GM19395 (cell line): ENCODE results near the gene OR52B6.
"Not testable (repeated sequence)": the region's sequence is repeated elsewhere in the genome, so short reads cannot be mapped to it uniquely, and the experiment has no call there.

ENCODE experiments used
- ATAC-seq: cut with Tn5 transposase; IDR thresholded peaks from one replicate; pipeline ENCODE4 v1.9.1; 2021; ENCODE audit warnings: mild to moderate bottlenecking, moderate library complexity; ENCODE audit not compliant: unreplicated experiment

The OR52B6 gene, protein sequence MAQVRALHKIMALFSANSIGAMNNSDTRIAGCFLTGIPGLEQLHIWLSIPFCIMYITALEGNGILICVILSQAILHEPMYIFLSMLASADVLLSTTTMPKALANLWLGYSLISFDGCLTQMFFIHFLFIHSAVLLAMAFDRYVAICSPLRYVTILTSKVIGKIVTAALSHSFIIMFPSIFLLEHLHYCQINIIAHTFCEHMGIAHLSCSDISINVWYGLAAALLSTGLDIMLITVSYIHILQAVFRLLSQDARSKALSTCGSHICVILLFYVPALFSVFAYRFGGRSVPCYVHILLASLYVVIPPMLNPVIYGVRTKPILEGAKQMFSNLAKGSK

DNA sequence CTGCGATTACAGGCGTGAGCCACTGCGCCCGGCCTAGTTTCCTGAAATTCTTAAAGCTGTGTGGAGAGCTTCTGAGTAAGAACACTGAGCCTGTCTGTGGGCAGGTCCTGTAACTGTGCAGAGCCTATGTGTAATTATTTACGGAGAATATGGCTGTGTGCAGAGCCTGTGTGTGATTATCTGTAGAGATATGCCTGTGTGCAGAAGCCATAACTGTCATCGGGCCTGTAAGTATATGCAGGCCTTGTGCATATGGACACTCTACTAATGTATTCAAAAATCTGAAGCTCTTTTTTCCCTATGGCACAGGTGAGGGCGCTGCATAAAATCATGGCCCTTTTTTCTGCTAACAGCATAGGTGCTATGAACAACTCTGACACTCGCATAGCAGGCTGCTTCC, at the start of gene OR52B6:
Gene OR52B6 (plus strand): TSS at position 301 of the 400 bp plus-strand sequence. CDS start 0 bp downstream, at position 301.
- ATAC-seq = no peak

DNA sequence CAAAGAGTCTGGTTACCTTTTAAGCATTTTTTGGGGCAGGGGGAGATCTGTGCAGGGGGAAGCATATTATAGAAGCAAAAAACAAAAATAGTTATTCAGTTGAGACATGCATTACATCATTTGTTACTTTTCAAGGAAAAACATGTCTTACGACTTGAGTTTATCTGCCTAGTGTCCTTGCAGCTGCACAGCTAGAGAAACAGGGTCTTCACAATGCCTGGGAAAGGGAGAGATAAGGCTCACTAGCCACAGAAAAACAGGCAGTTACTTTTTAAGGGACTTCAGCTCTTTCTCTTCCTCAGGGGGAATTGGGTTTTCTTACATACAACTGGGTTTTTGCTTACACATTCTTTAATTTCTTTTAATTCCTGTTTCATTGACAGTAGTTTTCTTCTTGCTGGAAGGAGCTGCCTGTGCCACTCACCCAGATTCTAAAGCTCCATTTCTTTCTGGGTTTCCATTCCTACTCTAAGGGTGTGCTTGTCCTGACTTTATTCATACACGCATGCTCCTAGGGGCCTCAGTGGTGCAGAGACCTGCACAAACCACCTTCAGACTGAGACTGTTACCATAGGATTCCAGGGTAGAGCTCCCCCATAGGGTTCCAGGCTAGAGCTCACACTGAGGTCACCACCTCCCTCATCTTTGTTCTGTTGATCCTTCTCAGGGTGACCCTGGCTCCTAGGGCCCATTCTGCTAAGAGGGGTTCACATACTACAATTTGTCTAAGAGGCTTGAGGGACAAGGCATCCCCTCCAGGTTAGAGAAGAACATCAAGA, 49.4 kb upstream of the OR52B6 start:
- no peak for ATAC-seq

DNA sequence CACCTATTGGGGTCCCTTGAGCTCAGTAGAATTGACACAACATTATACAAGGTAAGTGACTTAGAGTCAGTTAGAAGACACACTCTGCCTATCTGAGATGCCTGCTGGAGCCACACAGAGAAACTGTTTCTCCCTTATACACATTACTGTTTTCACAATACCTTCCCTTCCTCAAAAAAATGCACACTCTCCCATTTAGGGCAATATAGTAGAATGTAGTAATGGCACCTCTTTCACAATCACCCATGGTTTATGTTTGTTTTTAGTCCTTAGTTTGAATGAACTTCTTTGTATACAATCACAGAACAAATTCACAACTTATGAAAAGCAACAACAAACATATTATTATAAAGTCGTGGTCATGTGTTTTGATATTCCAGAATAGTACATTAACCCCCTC, 46.6 kb upstream of the OR52B6 start:
- ATAC-seq = no peak

DNA sequence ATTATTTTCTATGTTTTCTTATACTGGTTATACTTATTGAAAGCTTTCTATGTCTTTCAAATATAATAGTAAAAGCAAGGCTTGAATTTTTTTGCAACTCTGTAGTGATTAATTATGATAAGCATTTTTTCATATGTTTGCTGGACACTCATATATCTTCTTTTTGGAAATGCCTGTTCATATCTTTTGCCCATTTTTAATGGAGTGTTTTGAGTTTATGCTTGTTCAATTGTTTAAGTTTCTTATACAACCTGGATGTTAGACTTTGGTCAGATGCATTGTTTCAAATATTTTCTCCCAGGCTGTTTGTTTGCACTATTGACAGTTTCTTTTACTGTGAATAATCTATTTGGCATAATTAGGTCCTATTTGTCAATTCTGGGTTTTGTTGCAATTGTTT, 44.2 kb upstream of the OR52B6 start:
- no peak for ATAC-seq

DNA sequence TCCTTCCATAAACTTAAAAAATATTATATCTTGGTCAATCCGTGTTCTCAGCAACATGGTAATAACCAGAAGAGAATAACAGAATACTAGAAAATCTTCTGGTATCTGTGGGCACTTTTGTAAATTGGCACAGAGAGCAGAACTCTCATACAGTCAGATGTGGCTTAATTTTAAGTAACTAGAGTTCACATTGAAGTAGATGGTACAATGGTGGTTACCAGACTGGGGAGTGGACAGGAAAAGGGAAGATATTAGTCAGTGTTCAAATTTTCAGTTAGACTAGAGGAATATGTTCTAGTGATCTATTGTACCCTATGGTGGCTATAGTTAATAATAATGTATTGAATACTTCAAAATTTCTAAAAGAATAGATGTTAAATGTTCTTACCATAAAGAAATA, 39.2 kb upstream of the OR52B6 start:
- peak; percentile 63 for ATAC-seq

DNA sequence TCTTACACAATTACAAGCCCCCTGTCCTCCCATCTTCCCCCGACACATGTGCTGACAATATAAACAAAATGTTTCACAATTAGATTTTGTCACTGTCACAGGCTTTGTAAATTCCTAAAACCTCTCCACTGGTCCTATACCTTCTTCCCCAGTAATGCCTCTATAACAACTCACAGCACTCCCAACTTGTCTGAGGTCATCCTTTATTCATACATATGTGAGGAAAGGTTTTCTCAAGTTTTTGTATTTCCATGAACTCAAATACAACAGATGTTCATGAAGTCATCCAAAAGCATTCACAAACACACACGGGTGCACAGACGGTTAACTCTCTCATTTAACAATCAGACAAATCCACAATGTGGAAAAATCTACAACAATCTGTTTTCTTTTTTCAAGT, 34.2 kb upstream of the OR52B6 start:
- ATAC-seq = no peak

DNA sequence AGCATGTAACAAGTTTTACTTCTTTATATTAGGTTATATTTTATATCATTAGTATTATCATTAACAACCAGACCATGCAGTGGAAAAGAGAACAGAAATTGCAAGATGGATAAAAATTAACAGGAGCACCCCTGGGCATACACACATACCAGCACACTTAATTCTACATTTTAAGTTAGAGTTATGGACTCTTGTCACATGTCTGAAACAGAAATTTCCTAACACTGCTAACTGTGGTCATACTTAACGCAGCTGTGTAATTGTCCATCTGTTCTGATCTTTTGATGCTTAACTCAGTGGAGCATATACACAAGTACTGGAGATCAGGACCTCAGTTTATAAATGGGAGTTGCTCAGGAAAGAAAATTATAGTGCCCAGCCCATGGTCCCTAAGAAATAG, 32.7 kb upstream of the OR52B6 start:
- peak; percentile 77 for ATAC-seq

DNA sequence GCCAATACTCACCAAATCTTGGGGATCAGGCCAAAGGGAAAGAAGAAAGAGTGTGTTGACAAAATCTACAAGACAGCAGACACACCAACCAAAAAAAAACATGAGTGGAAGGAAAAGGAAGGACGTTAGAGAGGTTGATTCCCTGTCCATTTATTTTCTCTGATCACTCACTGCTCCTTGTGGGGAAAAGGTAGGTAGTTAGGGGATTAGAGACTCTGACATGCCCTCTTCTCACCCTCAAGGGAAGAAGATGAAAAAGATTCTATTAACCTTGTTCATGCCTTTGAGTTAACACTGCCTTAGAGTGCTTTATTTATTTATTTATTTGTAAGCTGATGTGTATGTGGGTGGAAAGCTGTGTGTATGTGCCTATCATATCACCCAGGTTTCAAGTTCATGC, 32.2 kb upstream of the OR52B6 start, which contains the start of gene OR52H1:
Gene OR52H1 (minus strand): TSS at position 101 of the 400 bp plus-strand sequence. CDS start 3,035 bp downstream, outside the sequence.
- peak; percentile 5 for ATAC-seq

DNA sequence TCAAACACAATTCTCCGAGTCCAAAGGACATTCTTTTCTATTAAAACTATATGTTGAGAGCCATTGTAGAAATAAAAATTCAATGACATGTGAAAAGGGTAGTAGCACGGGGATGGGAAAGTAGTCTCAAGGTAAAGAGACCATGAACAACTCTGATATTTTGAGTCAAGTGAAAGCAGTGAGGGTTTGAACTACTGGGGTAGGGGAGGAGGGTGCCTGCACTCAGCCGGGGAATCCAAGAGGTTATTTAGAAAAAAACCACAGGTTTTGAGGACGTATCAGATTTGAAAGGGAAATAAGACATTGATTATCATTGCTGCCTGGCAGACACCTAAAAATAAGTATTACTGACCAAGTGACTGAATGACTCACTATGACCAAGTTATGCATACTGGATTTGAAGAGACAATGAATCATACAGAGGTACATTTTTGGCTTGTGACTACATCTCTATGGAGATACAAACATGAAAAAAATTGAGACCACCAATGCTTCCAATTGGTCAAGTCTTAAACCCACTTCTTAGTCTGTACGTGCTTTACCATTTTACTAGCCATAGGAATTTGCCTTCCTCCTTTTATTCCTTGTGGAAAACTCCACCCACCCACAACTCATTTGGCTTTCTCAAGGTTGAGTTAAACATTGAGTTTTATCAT, 30.1 kb upstream of the OR52B6 start:
- ATAC-seq = peak; percentile 56

DNA sequence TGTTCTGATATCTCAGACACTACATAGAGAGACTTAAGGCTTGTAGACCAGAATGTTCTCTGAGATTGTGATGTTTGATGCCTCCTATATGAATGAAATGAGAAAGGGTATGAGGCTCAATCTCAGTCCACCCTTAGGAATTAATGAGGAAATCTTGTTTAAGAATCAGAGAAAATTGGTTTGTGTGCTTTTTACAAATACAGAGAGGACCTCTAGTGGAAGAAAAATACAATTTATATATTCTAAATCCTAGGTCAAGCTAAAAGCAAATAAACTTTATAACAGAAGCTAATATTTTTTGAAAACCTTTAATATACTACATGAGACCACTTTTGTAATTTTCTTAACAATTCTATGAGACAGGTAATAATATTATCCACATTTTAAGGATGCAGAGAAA, 27.3 kb upstream of the OR52B6 start:
- ATAC-seq = no peak

DNA sequence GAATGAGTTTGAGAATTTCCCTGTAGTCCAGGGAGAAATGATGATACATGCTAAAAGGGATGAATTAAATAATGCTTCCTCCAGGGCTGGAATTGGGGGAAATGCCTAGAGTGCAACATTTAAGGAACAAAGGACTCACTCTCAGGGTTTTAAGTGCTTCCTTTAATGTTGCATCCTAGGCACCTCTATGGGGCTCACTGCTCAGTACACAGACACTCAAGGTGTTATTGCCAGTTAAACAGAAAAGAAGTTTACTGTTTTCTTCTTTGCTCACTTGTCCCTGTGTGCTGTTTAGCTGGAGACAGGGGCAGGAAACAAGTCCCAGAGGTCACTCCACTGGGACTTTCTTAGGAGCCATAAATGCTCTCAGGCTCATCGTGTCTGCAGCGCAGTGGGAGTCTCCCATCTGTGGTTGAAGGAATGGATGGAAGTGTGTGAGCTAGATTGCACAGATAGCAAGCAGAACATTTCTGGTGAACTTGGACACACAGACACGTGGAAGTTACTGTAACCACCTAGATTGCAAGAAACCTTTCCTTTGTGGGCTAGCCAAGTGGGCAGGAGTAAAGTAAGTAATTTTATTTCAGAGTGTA, 24.0 kb upstream of the OR52B6 start:
- ATAC-seq = no peak

DNA sequence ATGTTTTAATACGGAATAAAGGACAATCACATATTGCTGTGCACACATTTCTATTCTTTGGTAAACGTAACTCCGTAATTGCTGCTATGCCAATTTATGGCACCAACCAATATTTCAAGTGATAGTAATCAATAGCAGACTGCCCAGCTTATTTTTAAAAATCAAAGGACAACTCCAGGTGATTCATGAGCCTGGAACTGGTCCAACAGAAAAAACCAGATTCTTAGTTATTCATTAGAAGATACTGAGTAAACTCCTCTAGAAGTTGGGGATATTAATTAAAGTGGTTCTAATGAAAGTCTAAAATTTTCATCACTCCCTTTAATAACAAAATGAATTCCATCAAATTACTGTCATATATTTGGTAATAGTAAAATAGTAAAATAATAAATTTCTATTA, 22.9 kb upstream of the OR52B6 start:
- no peak for ATAC-seq

DNA sequence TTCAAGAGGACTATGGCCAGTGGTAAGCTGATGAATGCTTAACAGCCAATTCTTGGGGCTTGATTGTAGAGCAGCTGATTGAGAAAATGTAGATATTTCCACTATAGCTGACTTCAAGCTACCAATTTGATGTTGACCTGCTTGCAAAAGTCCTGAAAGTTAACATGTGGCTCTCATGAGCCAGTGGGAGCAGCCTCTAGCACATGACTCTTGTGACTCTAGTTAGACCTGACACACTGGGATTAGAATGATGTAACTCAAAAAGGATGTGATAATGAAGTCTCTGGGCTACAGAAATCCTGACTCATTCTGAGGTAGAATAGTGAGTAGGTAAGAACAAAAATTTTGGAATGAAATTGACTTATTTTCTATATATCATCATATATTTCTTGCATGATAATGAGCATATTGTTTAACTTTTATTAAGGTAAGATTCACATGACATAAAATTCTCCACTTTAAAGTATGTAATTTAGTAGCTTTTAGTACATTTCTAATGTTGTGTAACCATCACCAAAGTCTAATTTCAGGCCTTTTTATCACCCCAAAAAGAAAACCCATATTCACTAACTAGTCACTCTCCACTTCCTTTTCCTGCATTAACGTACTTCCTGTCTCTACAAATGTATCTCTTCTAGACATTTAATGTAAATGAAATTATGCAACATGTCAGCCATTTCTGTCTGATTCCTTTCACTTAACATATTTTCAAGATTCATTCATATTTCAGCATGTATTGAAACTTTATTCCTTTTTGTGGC, 16.2 kb upstream of the OR52B6 start:
- no peak for ATAC-seq

DNA sequence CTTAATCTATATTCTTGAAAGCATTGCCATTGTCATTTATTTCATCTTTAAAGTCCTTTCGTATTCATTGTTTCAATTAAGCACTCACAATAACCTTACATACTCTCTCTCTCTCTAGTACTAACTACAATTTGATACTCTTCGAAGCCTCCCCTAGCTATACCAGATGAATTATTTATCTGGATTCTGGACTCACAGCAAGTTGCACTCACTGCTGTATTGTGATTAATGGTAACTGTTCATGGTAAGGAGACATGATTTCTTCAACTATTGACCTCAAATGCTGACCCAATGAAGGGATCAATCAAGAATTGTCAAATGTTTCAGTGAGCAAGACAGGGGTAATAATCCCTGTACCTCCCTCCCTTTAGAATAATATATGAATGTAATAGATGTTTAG, 6.0 kb upstream of the OR52B6 start:
- no peak for ATAC-seq

DNA sequence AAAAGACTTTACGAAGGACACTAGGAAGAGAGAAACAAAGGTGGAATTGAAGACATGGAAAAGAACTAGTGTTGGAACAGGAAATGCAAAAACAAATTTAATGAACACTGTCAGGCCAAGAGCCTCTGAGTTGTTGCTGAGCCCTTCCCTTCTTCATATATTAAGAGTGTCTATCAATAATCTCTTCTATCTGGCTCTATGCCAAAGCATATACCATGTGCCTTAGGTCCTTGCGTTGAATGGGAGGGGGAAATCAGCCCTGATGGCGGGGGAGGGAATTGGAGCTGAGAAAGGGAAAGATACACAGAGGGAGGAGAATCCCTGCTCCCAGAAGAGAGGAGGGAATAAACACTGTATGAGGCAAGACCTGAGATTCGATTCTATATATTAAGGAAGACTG, 5.5 kb upstream of the OR52B6 start:
- ATAC-seq = no peak

DNA sequence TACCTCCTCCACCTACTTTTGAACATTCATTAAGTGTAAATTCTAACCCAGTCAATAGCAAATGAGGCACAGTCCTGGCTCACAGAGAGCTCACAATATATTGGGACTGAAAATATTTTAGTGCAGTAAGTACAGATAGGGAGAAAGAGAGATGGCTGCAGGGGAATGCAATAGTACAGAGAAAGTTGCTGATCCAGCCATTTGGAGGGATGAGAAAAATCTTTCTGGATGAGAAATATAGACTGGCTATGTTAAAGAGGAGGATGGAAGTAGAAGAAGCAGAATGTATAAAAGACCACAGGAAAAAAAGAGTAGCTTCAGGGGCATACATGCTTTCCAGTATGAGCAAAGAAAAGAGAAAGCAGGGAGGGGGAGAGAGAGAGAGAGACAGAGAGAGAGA, 3.6 kb upstream of the OR52B6 start:
- no peak for ATAC-seq

DNA sequence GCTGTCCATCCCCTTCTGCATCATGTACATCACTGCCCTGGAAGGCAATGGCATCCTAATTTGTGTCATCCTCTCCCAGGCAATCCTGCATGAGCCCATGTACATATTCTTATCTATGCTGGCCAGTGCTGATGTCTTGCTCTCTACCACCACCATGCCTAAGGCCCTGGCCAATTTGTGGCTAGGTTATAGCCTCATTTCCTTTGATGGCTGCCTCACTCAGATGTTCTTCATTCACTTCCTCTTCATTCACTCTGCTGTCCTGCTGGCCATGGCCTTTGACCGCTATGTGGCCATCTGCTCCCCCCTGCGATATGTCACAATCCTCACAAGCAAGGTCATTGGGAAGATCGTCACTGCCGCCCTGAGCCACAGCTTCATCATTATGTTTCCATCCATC, 337 bp downstream of the OR52B6 start:
- ATAC-seq = no peak

DNA sequence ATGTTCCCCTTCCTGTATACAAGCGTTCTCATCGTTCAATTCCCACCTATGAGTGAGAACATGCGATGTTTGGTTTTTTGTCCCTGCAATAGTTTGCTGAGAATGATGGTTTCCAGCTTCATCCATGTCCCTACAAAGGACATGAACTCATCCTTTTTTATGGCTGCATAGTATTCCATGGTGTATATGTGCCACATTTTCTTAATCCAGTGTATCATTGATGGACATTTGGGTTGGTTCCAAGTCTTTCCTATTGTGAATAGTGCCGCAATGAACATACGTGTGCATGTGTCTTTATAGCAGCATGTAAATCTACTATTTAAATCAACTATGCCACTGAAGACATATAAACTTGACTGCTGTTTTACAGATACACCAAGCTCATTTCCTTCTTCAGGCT, 3.8 kb downstream of the OR52B6 start:
- ATAC-seq = not testable (repeated sequence)

DNA sequence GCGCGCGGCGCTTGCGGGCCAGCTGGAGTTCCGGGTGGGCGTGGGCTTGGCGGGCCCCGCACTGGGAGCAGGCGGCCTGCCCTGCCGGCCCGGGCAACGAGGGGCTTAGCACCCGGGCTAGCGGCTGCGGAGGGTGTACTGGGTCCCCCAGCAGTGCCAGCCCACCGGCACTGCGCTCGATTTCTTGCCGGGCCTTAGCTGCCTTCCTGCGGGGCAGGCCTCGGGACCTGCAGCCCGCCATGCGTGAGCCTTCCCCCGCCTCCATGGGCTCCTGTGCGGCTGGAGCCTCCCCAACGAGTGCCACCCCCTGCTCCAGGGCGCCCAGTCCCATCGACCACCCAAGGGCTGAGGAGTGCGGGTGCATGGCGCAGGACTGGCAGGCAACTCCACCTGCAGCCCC, 9.2 kb downstream of the OR52B6 start:
- not testable (repeated sequence) for ATAC-seq

DNA sequence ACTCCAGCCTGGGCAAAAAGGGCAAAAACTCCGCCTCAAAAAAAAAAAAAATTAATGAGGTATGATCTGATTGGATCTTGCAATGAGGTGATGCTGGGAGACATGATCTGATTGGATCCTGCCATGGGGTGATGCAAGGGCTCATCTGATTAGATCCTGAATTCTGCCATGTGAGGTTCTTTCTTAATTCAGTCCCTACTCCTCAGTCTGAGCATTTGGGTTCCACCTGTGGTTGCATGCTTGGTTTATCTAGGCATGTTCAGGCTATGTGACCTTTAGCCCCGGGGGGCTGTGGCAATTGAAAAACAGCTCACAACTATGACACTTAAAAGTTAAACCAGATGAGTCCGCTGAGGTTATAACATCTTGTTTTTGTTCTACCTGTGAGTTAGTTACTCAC, 10.9 kb downstream of the OR52B6 start:
- ATAC-seq = no peak

DNA sequence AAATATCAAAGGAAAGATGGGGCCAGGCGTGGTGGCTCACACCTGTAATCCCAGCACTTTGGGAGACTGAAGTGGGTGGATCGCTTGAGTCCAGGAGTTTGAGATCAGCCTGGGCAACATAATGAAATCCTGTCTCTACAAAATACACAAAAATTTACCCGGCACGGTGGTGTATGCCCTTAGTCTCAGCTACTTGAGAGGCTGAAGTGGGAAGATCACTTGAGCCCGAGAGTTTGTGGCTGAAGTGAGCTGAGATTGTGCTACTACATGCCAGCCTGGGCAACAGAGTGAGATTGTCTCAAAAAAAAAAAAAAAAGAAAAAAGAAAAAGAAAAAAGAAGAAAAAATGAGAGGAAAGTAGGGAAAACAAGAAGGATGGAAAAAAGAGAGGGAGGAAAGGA, 11.9 kb downstream of the OR52B6 start:
- no peak for ATAC-seq
